Karpas-422 (cell line): ENCODE data around the gene CGB3. TPM values are rescaled to one million over a fixed set of nuclear protein-coding genes. Genes with fewer than 3 reads are reported as not detected.

ENCODE experiments used
- DNase-seq: peaks from one replicate; pipeline ENCODE4 v3.0.0-alpha.2; 2015
- H2AFZ ChIP-seq: fragments of 200-600 bp; sonication (generic); 2 replicates; pipeline ENCODE4 v1.6.1; 2014; ENCODE audit warnings: antibody characterized with exemption, low read length, mixed read lengths
- H3K27ac ChIP-seq: fragments of 200-600 bp; sonication (generic); 2 replicates; pipeline ENCODE4 v1.5.1; 2014; ENCODE audit warnings: mild to moderate bottlenecking, low read length, moderate library complexity
- H3K27me3 ChIP-seq: fragments of 200-600 bp; sonication (generic); 2 replicates; pipeline ENCODE4 v1.6.1; 2014; ENCODE audit warnings: low read length, mixed read lengths
- H3K36me3 ChIP-seq: fragments of 200-600 bp; sonication (generic); 2 replicates; pipeline ENCODE4 v1.6.1; 2014; ENCODE audit warnings: low read length, mixed read lengths; ENCODE audit not compliant: insufficient read depth
- H3K4me1 ChIP-seq: fragments of 200-600 bp; sonication (generic); 2 replicates; pipeline ENCODE4 v1.6.1; 2014; ENCODE audit warnings: mild to moderate bottlenecking, low read length, mixed read lengths
- H3K4me2 ChIP-seq: fragments of 200-600 bp; sonication (generic); 2 replicates; pipeline ENCODE4 v1.6.1; 2014; ENCODE audit warnings: low read length, low read depth, mild to moderate bottlenecking; ENCODE audit not compliant: poor library complexity, severe bottlenecking
- H3K4me3 ChIP-seq: fragments of 200-600 bp; sonication (generic); 2 replicates; pipeline ENCODE4 v1.5.1; 2014; ENCODE audit warnings: mild to moderate bottlenecking, antibody characterized with exemption, low read length, mixed read lengths
- H3K79me2 ChIP-seq: fragments of 200-600 bp; sonication (generic); 2 replicates; pipeline ENCODE4 v1.6.1; 2014; ENCODE audit warnings: mild to moderate bottlenecking, low read length, mixed read lengths
- H3K9ac ChIP-seq: fragments of 200-600 bp; sonication (generic); 2 replicates; pipeline ENCODE4 v1.6.0; 2014; ENCODE audit warnings: low read length
- H3K9me2 ChIP-seq: fragments of 200-600 bp; sonication (generic), shearing (Covaris generic); replicated peaks from 2 replicates; pipeline ENCODE4 v1.6.0; 2014; ENCODE audit warnings: mild to moderate bottlenecking, low read length, moderate library complexity; ENCODE audit not compliant: insufficient read depth
- H3K9me3 ChIP-seq: fragments of 300-700, 200-600 bp; sonication (generic); 2 replicates; pipeline ENCODE4 v1.6.1; 2014; ENCODE audit warnings: low read length, mixed read lengths
- H4K20me1 ChIP-seq: fragments of 200-600 bp; sonication (generic); 2 replicates; pipeline ENCODE4 v1.6.1; 2014; ENCODE audit warnings: mild to moderate bottlenecking, antibody characterized with exemption, low read length, low read depth; ENCODE audit not compliant: insufficient read depth
- small RNA-seq: library from RNA; depleted of rRNA; stranded (forward); fragments of <200 nt; gene quantifications from one replicate; pipeline ENCODE3, GENCODE V24; 2014
- total RNA-seq: library from RNA; depleted of rRNA; stranded (reverse); fragments of >200 nt; shearing (Covaris generic); gene quantifications from 2 replicates; pipeline ENCODE4 v1.2.3, GENCODE V29; 2014; ENCODE audit warnings: low replicate concordance; rRNA removed

CGB3 gene
- total RNA-seq, 1 experiment from 2014 or later, result not detected

DNA sequence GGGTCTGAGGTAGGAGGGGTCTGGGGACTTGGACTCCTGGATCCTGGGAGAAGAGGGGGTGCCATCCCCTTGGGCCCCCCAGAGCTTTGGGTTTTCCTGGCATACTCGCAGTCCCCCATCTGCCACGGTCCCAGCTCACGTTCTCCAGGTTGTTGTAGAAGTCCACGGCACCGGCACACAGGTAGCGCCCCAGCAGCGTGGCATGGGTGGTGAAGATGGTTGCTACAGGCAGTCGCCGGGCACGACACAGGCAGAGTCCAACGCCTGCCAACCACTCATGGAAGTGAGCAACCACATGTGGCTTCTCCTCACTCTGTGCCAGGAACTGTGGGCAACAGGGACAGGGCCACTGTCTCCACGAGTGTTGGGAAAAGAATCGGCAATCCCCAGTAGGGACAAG lies 38.4 kb downstream of the CGB3 start:
- H3K9ac ChIP-seq, result no peak overlapping the region
- H3K27me3 ChIP-seq, result no peaks in the 10 kb centered on the region
- H3K4me1 ChIP-seq, result no peaks in the 10 kb centered on the region
- no peak overlapping the region for H2AFZ ChIP-seq
- H3K4me3 ChIP-seq, result no peak overlapping the region
- no peaks in the 10 kb centered on the region for H3K9me2 ChIP-seq
- DNase-seq, result no peak
- no peaks in the 10 kb centered on the region for H4K20me1 ChIP-seq
- no peaks in the 10 kb centered on the region for H3K9me3 ChIP-seq
- H3K79me2 ChIP-seq, result peaks cover 7% of the 10 kb centered on the region
- no peak overlapping the region for H3K4me2 ChIP-seq
- peaks cover 37% of the 10 kb centered on the region for H3K36me3 ChIP-seq
- H3K27ac ChIP-seq, result no peak overlapping the region

GRCh38 chr19:48982280-48982679 lies 41.9 kb downstream of the CGB3 start:
- Histone ChIP-seq H2AFZ (no peak overlapping the region), H3K27ac (no peak overlapping the region), H3K9me2 (no peaks in the 10 kb centered on the region), H3K9me3 (no peaks in the 10 kb centered on the region), H4K20me1 (no peaks in the 10 kb centered on the region), H3K4me1 (no peaks in the 10 kb centered on the region), H3K27me3 (no peaks in the 10 kb centered on the region), H3K9ac (no peak overlapping the region), H3K4me3 (no peak overlapping the region), H3K4me2 (no peak overlapping the region), H3K36me3 (peaks cover 45% of the 10 kb centered on the region), H3K79me2 (no peaks in the 10 kb centered on the region)
- DNase-seq, result no peak

DNA sequence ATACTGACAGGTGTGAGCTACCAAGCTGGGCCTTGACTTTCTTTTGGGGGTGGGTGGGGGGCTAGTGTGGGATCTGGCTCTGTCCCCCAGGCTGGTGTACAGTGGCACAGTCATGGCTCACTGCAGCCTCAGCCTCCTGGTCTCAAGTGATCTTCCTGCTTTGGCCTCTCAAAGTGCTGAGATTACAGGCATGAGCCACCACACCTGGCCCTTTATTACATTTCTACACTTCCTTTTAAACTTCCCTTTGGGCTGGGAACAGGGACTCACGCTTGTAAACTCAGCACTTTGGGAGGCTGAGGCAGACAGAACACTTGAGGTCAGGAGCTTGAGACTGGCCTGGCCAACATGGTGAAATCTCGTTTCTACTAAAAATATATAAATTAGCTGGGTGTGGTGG lies 47.1 kb downstream of the CGB3 start:
- no peak overlapping the region for H3K4me3 ChIP-seq
- no peaks in the 10 kb centered on the region for H3K79me2 ChIP-seq
- no peaks in the 10 kb centered on the region for H3K9me3 ChIP-seq
- no peaks in the 10 kb centered on the region for H4K20me1 ChIP-seq
- no peak overlapping the region for H3K4me2 ChIP-seq
- peaks cover 32% of the 10 kb centered on the region for H3K36me3 ChIP-seq
- no peak for DNase-seq
- no peak overlapping the region for H3K9ac ChIP-seq
- no peak overlapping the region for H2AFZ ChIP-seq
- H3K27ac ChIP-seq, result no peak overlapping the region
- H3K4me1 ChIP-seq, result no peaks in the 10 kb centered on the region
- H3K9me2 ChIP-seq, result no peaks in the 10 kb centered on the region
- H3K27me3 ChIP-seq, result no peaks in the 10 kb centered on the region

GRCh38 chr19:48975947-48976847 lies 47.9 kb downstream of the CGB3 start:
- peak; percentile 88 for DNase-seq
- Histone ChIP-seq H3K9me2 (no peaks in the 10 kb centered on the region), H2AFZ (no peak overlapping the region), H4K20me1 (no peaks in the 10 kb centered on the region), H3K9ac (no peak overlapping the region), H3K27me3 (no peaks in the 10 kb centered on the region), H3K4me1 (peaks cover 2% of the 10 kb centered on the region), H3K79me2 (no peaks in the 10 kb centered on the region), H3K36me3 (peaks cover 26% of the 10 kb centered on the region), H3K27ac (no peak overlapping the region), H3K4me2 (no peak overlapping the region), H3K9me3 (no peaks in the 10 kb centered on the region), H3K4me3 (no peak overlapping the region)

Small RNA genes lying within 50 kb of the gene (small RNA-seq; reads per million reads assigned to genes)
- not detected for gene MIR6798

Other genes starting within 250 kb of the CGB3 start
- gene BCAT2, start 213.3 kb downstream of the CGB3 start, total RNA-seq, result 45.9 and 74.6 TPM in 2 replicates
- gene HSD17B14, start 187.8 kb downstream of the CGB3 start, total RNA-seq, result 1.0 and 1.9 TPM in 2 replicates
- gene PLEKHA4, start 155.7 kb downstream of the CGB3 start, total RNA-seq, result not detected in 2 replicates
- gene PPP1R15A, start 151.9 kb downstream of the CGB3 start, total RNA-seq, result 22.6 and 31.3 TPM in 2 replicates
- not detected in 2 replicates for gene TULP2, start 125.6 kb downstream of the CGB3 start, total RNA-seq
- gene NUCB1, start 124.0 kb downstream of the CGB3 start, total RNA-seq, result 57.5 and 98.2 TPM in 2 replicates
- 1.4 and 3.3 TPM in 2 replicates for gene DHDH, start 90.6 kb downstream of the CGB3 start, total RNA-seq
- gene BAX, start 69.5 kb downstream of the CGB3 start, total RNA-seq, result 93.8 and 164 TPM in 2 replicates
- 6,036 and 6,638 TPM in 2 replicates for gene FTL, start 59.0 kb downstream of the CGB3 start, total RNA-seq
- 39.0 and 42.6 TPM in 2 replicates for gene GYS1, start 31.0 kb downstream of the CGB3 start, total RNA-seq
- gene RUVBL2, start 30.4 kb downstream of the CGB3 start, total RNA-seq, result 107 and 298 TPM in 2 replicates
- not detected in 2 replicates for gene LHB, start 7.2 kb downstream of the CGB3 start, total RNA-seq
- not detected in 2 replicates for gene CGB2, start 7.6 kb upstream of the CGB3 start, total RNA-seq
- not detected in 2 replicates for gene CGB1, start 12.6 kb upstream of the CGB3 start, total RNA-seq
- gene CGB5, start 19.5 kb upstream of the CGB3 start, total RNA-seq, result not detected in 2 replicates
- not detected in 2 replicates for gene CGB8, start 24.8 kb upstream of the CGB3 start, total RNA-seq
- not detected in 2 replicates for gene CGB7, start 33.4 kb upstream of the CGB3 start, total RNA-seq
- gene NTF4, start 40.5 kb upstream of the CGB3 start, total RNA-seq, result not detected in 2 replicates
- not detected in 2 replicates for gene KCNA7, start 48.4 kb upstream of the CGB3 start, total RNA-seq
- 420 and 646 TPM in 2 replicates for gene SNRNP70, start 61.1 kb upstream of the CGB3 start, total RNA-seq
- gene LIN7B, start 90.0 kb upstream of the CGB3 start, total RNA-seq, result 6.4 and 23.4 TPM in 2 replicates
- 3.4 and 5.5 TPM in 2 replicates for gene C19orf73, start 94.8 kb upstream of the CGB3 start, total RNA-seq
- gene PPFIA3, start 95.2 kb upstream of the CGB3 start, total RNA-seq, result 5.4 and 7.9 TPM in 2 replicates
- not detected in 2 replicates for gene HRC, start 131.1 kb upstream of the CGB3 start, total RNA-seq
- not detected in 2 replicates for gene TRPM4, start 133.5 kb upstream of the CGB3 start, total RNA-seq